GM21529 (cell line): ENCODE data around the gene SGF29.
"Not testable (repeated sequence)": the region's sequence is repeated elsewhere in the genome, so short reads cannot be mapped to it uniquely, and the experiment has no call there.

Experiments
- ATAC-seq: cut with Tn5 transposase; IDR thresholded peaks from one replicate; pipeline ENCODE4 v1.9.1; 2021; ENCODE audit not compliant: unreplicated experiment

Gene SGF29

DNA sequence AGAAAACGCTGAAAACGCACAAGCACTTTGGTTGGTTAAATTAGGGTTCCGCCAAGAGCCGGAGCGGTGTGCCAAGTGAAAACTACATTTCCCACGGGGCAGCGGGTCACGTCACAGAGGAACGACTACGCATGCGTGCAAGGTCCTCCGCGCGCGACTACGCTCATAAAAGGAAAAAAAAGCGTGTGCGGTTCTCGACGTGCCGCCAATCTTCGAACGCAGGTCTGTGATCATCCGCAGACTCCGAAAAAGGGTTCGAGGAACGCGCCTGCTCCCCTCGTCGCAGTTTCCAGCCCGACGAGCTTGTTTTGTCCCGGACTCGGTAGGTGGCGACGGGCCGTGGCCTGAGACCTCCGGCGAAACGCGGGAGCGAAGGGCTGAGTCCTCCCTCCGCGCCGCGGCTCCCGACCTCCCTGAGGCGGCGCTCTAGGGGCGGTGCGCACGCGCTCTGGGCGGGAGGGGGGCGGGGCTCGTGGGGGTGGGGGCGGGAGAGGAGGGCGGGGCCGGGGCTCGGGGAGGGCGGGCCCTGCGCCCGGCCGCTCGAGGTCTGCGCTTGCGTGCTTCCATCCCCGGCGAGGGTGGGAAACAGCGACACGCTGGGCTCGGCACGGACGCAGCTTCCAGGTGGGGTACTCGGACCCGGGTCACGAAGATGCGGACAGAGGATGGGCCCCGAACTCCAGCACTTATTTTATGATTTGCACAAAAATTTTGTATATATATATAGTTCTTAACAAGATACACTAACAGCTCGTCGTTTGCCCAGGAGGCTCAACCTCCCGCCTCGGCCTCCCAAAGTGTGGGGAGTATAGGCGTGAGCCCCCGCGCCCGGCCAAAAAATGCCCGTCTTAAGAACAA lies at the start of gene SGF29:
TSS of gene SGF29 (plus strand) at position 145 of the 858 bp plus-strand sequence. CDS start 27,150 bp downstream, outside the sequence.
- ATAC-seq: peak; percentile 81

DNA sequence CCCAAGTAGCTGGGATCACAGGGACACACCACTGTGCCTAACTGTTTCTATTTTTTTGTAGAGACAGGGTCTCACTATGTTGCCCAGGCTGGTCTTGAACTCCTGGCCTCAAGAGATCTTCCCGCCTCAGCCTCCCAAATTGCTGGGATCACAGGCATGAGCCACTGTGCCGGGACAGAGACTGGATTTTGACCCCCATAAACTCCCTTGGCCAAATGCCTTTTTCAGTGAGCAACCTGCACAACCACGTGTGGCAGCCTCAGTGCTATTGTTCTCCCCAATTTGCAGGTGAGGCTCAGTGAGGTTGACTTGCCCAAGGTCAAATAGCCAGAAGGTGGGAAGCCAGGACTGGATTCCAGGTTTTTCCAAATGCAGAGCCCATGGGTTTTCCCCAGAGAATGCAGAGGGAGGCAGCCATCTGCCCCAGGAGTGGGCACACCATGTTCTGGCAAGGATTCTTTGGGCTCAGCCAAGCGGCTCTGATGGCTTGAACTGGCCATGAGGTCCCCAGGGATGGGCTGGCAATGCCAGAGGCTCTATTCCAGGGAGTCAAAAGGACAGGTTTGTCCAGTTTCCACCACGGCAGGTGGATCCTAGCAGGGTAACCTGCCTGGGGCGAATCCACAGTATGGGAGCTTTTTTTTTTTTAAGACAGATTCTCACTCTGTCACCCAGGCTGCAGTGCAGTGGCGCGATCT lies 48.9 kb upstream of the SGF29 start:
- ATAC-seq: no peak

DNA sequence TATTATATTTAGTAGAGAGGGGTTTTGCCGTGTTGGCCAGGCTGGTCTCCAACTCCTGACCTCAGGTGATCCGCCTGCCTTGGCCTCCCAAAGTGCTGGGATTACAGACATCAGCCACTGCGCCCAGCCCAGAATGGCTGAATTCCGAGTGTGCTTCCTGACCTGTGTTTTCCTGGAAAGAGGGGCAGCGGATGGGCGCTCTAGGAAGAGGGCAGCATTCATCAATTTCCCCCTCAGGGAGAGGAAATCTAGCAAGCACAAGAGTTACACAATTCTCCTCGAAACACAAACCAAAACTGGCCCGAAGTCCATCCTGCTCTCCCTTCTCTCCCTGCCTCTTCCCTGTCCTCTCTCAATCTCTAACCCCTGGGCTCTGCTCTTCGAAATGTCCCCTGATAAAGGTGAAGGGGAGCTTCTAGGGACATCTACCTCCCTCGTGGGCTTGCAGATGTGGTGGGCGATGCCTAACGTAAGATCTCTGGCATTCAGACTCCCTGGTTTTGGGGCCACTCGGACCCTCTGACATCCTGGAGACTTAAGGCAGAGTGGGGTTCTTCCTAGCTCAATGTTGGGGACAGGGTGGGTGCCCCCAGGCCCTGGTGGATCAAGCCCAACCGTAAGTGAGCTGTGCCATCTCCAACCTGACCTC lies 48.1 kb upstream of the SGF29 start:
- ATAC-seq: no peak

DNA sequence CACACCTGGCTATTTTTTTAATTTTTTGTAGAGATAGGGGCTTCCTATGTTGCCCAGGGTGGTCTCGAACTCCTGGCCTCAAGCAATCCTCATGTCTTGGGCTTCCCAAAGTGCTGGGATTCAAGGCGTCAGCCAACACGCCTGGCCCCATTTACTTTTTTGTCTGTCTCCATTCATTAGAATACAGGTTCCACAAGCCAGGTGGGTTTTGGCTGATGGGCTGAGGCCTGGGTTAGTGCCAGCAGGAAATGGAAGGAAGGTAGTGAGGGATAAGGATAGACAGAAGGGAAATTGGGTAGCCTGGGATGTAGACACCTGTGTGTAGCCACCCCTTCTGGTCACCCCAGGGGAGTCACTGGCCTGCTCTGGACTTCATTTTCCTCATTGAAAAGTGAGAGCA lies 42.7 kb upstream of the SGF29 start:
- ATAC-seq: no peak

DNA sequence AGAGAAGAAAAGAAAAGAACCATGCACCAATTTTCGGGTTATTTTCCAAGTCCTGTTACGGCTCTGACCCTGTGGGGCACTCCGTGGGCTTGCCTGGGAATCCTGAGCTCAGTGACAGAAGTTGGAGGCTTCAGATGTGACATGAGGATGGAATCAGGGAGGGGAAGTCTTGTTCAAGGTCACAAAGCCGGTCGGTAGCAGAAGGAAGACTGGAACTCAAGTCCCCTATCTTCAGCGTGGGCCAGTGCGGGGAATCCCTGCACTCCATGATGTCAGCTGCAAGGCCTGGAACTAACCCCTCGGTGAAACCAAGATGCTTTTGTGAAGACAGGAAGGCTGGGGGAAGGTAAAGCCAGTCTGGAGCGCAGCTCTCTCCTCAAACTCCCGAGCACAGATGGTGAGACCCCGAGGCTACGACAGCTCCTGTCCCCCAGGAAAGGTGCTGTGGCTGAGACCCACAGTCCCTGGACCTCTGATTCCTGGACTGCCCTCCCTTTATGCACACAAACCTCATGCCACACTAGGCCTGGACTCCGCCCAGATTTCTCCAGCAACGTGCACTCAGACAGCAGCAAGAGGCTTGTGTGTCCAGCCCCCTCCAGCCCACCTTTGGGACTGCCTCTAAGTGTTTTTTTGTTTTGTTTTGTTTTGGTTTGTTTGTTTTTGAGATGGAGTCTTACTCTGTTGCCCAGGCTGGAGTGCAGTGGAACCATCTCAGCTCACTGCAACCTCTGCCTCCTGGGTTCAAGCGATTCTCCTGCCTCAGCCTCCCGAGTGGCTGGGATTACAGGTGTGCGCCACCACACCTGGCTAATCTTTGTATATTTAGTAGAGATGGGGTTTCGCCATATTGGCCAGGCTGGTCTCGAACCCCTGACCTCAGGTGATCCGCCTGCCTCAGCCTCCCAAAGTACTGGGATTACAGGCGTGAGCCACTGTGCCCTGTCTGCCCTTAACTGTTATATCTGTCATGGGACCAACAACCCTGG lies 41.6 kb upstream of the SGF29 start:
- ATAC-seq: no peak

DNA sequence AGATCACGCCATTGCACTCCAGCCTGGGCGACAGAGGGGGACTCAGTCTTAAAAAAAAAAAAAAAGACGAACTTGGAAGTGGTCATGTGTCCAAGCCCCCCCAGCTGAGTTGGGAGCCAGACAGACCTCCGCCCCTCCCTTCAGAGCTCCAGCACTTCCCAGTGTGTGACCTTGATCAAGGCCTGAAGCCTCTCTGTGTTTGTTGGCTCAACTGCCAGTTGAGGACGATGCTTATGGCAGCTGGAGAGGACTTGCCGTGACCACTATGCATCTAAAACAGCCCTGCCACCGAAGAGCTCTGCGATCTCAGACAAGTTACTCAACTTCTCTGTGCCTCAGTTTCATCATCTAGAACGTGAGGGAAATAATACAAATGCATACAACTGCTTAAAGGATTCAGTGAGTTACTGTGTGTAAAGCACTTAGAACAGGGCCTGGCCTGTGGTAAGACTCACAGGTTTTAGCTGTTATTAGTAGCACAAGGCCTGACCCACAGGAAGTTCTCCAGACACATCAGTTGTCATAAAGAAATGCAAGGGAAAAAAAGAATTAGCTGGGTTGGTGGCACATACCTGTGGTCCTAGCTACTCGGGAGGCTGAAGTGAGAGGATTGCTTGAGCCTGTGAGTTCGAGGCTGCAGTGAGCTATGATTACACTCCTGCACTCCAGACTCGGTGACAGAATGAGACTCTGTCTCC lies 40.1 kb upstream of the SGF29 start:
- no peak for ATAC-seq

DNA sequence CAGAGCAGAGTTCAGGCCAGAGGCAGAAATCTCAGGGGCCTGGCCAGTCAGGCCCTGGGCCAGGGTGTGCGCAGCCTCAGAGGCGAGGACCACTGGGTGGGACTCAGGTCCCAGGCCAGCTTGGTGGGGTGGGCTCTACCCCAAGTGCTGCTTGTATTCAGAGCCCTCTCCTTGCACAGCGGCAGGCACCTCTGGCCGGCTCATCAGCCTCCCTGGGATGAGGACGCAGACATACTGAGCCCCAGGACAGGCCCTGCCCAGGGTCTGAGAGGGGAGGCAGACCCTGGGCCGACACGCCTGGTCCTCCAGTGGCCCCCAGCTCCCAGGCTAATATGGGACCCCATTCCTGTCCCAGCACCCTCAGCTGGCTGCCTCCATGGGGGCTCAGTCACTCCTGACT lies 39.5 kb upstream of the SGF29 start:
- ATAC-seq: no peak

DNA sequence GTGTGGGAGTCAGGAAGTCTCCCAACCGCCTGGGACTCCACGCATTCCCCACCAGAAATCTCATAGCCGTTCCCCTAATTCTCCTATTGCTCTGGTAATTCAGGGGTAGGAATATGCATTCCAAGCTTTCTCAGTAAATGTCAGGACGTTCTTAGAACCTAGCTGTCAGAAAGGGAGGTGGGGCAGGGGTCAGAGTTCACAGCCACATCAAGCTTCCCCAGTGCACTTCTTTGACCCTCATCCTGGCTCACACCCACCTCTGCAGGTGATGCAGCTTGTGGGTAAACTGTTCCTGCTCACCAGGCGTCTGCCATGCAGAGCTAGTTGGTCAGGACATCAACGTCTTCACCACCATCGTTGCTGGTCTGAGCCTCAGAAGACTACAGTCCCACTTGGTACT lies 33.0 kb upstream of the SGF29 start:
- ATAC-seq: no peak

DNA sequence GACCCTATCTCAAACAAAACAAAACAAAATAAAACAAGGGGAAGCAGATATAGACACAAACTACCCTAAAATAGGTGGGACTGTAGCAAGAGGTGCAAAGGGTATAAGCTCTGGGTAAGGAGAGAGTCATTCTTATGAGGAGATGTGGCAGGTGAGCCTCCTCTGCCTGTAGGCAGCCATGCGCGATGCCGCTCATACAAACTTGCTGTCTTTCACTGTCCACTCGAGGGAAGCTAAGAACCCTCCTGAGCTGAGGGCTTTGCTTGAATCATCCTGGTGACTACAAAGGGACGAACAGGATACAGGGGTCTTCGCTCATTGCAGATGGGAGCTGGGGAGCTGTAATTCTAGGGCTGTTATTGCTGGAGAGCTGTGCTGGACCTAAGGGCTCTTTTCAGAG lies 32.3 kb upstream of the SGF29 start:
- ATAC-seq: no peak

DNA sequence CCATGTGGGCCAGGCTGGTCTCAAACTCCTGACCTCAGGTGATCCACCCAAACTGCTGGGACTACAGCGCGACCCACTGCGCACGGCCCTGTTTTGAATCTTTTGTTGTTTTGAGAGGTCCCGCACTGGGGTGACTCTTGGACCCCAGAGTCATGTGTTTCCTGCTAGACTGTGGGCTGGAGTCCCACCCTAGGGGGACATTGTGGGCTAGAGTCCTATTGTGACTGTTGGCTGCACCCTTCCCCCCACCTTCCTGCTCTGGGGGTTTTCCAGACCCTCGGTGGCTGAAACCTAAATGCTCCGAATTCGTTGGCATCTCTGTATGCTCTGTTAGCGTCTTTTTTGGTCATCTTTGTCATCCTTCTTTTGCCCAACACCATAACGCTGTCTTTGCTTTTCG lies 30.9 kb upstream of the SGF29 start:
- ATAC-seq: no peak

DNA sequence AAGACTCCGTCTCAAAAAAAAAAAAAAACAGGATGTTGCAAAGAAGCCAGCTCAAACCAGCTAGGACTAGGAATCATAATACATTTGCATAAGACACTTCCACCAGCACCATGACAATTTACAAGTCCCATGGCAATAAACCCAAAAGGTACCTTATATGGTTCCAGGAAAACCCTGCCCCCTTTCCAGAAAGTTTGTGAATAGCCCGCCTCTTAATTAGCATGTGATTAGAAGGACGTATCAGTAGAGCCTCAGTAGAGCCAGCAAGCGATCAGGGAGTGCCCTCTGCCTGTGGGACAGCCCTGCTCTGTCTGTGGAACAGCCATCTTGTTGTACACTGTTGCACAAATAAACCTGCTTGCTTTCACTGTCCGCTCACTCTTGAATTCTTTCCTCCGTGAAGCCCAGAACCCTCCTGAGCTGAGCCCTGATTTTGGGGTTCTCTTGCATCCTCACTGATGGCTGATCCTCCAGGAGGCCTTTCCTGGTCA lies 29.0 kb upstream of the SGF29 start:
- no peak for ATAC-seq

DNA sequence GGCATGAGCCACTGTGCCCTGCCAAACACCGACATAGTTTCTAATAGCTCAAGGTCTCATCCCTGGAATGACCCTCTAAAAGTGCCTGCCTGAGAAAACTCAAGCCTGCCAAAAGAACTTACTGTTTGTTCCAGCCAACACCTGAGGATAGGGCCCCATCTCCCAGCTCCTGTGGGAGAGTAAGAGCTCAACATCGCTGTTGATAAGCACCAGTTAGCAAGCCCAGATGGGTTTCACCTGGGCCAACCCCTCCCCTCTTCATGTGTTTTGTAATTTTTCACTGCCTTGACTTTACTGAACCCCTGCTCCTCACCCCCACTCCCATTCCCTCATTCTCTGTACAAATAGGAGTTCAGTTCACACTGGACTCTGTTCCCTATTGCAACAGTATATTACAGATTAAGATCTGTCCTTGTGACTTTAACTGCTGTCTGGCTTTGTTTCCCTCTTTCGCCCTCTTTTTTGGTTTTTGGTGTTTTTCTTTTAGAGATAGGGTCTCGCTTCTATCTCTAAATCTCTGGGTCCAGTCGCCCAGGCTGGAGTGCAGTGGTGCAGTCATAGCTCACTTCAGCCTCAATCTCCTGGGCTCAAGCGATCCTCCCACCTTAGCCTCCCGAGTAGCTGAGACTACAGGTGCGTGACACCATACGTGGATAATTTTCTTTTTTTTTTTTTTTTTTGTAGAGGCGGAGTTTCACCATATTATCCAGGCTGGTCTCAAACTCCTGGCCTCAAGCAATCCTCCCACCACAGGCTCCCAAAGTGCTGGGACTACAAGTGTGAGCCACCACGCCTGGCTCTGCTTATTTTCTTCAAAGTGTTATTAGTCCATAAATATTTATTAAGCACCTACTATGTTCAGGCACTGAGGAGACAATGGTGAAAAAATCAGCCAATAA lies 27.3 kb upstream of the SGF29 start:
- no peak for ATAC-seq

DNA sequence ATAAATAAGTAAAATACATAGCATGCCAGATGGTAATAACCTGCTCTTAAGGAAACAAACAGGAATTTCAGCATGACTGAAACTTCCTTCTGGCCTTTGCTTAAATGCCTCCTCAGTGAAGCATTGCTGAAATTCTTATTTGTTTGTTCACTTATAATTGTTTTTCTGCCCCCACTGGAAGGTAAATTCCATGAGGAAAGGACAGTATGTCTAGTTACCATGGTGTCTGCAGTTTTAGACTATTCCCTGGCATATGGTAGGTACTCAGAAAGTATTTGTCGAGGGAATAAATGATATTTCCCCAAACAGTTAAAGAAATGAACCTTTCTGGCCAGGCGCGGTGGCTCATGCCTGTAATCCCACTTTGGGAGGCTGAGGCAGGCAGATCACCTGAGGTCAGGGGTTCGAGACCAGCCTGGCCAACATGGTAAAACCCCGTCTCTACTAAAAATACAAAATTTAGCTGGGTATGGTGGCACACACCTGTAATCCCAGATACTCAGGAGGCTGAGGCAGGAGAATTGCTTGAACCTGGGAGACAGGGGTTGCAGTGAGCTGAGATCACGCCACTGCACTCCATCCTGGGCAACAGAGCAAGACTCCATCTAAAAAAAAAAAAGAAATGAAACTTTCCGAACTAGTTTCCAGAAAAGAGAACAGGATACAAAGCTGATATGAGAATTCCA lies 26.5 kb upstream of the SGF29 start:
- ATAC-seq: not testable (repeated sequence)

DNA sequence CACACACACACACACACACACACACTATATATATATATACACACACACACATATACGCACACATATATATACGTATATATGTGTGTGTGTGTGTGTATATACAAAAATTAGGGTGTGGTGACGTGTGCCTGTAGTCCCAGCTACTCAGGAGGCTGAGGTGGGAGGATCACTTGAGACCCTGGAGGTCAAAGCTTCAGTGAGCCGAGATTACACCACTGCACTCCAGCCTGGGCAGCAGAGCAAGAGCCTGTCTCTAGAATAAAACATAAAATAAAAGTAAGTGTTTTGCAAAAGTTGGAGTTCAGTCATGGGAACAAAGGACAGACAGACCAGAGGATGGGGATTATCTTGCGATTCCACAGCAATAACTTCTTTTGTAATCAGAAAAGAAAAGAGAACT lies 25.7 kb upstream of the SGF29 start:
- no peak for ATAC-seq

DNA sequence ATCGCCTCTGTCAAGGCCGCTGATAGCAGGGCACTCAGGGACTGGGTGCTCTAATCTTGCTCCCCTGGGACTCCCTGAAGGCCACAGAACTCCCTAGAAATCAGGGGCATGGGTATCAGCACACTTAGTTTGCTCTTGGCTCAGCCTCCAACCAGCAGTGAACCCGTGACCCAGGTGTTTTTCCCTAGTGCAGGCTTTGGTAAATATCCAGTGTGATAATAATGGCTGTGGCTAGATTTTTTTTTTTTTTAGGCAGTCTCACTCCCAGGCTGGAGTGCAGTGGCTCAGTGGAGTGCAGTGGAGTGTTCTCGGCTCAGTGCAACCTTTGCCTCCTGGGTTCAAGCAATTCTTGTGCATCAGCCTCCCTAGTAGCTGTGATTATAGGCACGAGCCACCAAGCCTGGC lies 25.3 kb upstream of the SGF29 start:
- ATAC-seq: no peak

DNA sequence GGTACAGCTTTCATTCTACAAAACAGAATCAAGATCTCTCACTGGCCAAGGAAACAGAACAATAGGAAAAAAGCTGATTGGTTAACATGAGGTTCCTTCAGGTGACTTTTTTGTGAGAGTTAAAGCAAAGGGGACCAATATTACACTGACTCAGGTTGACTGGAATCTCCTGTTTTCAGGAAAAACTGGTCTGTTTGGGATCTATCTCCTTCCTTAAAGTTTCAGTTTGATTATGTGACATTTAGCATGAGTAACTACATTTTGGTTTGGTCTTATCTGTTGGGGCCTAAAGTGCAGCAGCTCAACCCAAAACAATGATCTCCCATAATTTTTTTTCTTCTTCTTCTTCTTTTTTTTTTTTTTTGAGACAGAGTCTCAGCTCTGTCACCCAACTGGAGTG lies 24.6 kb upstream of the SGF29 start:
- no peak for ATAC-seq

DNA sequence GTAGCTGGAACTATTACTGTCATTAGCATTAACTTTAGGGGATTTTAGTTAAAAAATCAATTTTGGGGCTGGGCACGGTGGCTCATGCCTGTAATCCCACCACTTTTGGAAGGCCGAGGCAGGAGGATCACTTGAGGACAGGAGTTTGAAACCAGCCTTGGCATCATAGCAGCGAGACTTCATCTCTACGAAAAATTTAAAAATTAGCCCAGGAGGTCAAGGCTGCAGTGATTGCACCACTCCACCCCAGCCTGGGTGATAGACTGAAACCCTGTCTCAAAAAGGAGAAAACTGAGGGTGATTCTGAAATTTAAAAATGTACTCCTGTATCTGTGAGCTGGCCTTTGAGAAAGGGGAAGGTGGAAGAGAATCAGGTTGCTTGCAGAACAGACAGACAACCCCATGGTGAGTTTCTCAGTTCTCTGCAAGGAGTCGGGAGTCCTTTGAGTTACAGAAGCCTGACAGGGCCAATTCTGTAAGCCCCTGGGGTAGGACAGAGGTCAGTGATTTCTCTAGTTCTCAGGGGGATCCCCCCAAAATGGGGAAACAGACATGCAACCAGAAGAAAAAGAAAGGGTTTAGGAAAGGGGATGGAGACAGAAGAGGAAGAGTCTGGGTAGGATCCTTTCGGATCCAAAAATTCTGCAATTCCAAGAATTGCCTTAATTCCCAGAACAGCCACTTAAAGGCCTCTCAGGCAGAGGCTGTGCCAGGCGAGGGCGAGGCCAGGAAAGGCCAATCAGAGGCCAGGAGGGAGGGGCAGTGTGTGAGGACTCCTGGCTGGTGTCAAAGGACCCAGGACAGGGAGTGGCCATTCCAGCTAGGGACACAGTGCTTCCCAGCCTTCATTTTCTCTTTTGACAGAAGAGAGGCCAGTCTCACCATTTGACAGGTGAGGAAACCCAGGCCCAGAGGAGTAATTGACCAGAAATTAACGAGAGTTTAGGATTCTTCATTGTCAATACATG lies 21.7 kb upstream of the SGF29 start:
- ATAC-seq: no peak
